Muscle layer of colon (tissue), 2 donors: ENCODE data around the gene LRFN4.

ENCODE experiments used
- H3K27ac ChIP-seq: one replicate; pipeline ENCODE4 v1.7.0; 2013; ENCODE audit warnings: low read depth, mild to moderate bottlenecking, low read length, moderate library complexity
- H3K27me3 ChIP-seq, 2 donors: one replicate each; pipeline ENCODE4 v1.7.0; 2013; ENCODE audit warnings: low read length in 2 of 2, mild to moderate bottlenecking in 2 of 2; ENCODE audit not compliant: insufficient read depth in 2 of 2, control insufficient read depth in 1 of 2
- H3K36me3 ChIP-seq: one replicate; pipeline ENCODE4 v1.7.0; 2013; ENCODE audit warnings: mild to moderate bottlenecking, low read length; ENCODE audit not compliant: insufficient read depth
- H3K4me1 ChIP-seq: one replicate; pipeline ENCODE4 v1.7.0; 2013; ENCODE audit warnings: mild to moderate bottlenecking, low read length; ENCODE audit not compliant: insufficient read depth
- H3K4me3 ChIP-seq, 2 donors: one replicate each; pipeline ENCODE4 v1.7.0; 2013; ENCODE audit warnings: low read length in 2 of 2, low read depth in 1 of 2, mild to moderate bottlenecking in 1 of 2, moderate library complexity in 1 of 2
- H3K9ac ChIP-seq: one replicate; pipeline ENCODE4 v1.7.0; 2013; ENCODE audit warnings: low read length
- H3K9me3 ChIP-seq: one replicate; pipeline ENCODE4 v1.7.0; 2013; ENCODE audit warnings: mild to moderate bottlenecking, low read length
- donor health status: abdominal sarcoma.
- donor health status: Adenocarcinoma of cecum.

The LRFN4 gene

DNA sequence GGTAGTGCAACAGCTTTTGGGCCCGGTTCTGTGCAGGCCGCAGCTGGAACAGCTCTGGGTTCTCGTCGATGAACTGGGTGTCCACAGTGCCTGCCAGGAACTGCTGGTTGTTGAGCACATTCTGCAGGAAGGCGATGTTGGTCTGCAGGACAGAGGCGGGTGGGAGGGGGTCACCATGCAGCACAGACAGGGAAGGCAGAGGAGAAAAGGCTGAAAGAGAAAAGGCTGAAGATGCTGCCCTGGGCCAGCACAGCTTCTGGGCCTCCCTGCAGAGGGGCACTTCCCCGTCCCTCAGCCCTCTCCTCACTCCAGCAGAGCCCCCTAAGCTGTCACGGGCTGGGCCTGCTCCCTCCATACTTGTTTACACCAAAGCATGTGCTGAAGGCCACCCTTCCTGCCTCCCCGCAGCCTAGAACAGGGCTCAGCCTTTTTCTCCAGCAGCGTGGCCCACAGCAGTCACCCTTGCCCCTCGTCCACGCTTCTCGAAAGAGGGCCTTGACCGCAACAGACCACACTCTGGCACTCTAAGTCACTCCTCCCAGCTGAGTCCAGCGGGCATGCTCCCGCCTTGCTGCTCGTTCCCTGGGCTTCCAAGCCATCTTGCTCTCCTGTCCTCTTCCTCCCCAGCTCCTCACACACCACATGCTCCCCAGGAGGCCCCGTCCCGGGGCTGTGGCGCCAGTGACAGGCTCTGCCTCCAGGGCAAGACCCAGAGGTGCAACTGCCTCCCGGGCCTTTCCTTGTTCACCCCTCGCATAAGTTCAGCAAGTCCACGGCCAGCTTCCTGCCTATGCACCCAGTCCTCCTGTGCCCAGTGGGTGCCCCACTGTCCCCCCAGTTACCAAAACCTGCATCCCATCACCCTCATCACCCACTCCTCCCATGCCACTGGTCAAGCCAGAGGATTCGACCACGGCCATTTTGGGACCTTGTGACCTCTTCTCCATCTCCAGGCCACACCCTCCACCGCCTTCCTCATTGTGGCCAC, 3.3 kb upstream of the LRFN4 start:
- Histone ChIP-seq H3K27ac (no peak overlapping the region), H3K9me3 (no peaks in the 10 kb centered on the region), H3K4me1 (peaks cover 7% of the 10 kb centered on the region), H3K9ac (no peak overlapping the region), H3K27me3 (no peaks in the 10 kb centered on the region), H3K36me3 (no peaks in the 10 kb centered on the region), H3K4me3 (no peak overlapping the region)

DNA sequence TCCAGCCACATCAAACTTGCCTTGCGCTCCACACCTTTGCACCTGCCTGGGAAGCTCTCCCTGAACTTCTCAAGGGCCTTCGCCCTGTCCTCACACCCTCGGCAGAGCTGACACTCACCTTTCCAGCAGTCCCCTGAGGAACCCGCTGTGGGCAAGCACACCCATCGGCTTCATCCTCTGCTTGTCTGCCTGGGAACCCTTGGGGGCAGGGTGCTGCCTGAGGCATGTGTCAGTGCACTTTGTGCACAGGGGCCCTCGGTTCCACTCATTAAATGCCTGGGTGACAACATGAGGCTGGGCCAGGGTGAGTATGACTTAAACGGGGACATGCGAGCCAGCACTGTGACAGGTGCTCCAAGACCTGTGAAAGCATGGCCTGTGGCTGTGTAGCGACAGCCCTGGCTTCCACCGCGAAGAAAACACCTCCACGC, 2.6 kb upstream of the LRFN4 start:
- Histone ChIP-seq H3K9ac (no peak overlapping the region), H3K4me1 (peaks cover 7% of the 10 kb centered on the region), H3K27ac (no peak overlapping the region), H3K36me3 (no peaks in the 10 kb centered on the region), H3K9me3 (no peaks in the 10 kb centered on the region), H3K27me3 (no peaks in the 10 kb centered on the region), H3K4me3 (no peak overlapping the region)

- no peak overlapping the region for H3K27ac ChIP-seq
Measured at GRCh38 chr11:66854729-66855211, 2.1 kb upstream of the LRFN4 start.

DNA sequence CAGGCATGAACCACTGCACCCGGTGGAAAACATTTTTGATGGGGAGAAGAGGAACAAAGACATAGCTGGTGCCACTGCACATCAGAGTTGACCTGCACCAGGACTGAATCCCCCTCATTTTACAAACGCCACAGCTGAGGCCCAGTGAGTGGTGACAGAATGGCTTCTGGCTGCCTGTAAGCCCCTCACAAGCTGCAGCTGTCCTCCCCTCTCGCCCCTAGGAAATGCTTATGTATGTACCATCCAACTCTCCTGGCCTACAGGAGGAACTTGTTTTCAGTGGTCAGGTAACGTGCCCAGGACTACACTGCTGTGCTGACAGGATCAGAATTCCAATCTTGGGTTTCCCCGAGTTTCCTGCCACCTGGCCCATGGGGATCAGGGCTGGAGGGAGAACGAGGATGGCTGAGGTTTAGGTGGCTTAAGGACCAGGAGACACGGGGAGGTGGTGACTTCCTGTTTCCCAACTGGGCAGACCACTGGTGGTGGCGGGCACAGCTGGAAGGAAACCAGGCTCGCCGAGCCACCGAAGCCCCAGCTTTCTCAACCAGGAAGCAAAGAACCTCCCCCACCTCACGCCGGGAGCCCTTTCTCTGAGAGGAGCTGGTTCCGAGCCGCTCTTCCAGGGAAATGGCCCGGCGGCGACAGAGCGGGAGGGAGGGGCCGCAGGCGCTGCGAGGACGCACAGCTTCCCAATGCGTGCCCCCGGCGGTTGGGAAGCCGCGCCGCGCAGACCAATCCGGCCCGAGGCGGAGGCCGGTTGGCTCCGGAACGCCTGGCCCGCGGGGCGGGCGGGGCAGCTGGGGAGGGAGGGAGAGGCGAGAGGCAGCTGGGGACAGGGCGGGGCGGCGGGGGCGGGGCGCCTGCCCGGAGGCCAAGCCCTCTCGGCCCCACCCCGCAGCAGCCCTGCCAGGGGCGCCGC, 1.0 kb upstream of the LRFN4 start:
- H3K36me3 ChIP-seq = no peaks in the 10 kb centered on the region
- H3K4me3 ChIP-seq = peak overlapping the region; percentile 50 to 82
- no peaks in the 10 kb centered on the region for H3K27me3 ChIP-seq
- peak overlapping the region; percentile 87 for H3K9ac ChIP-seq
- H3K27ac ChIP-seq = peak overlapping the region; percentile 89
- H3K9me3 ChIP-seq = no peaks in the 10 kb centered on the region
- peaks cover 7% of the 10 kb centered on the region for H3K4me1 ChIP-seq

More at GRCh38 chr11:66854729-66855211, 2.1 kb upstream of the LRFN4 start:
- Histone ChIP-seq H3K9me3 (no peaks in the 10 kb centered on the region), H3K27me3 (no peaks in the 10 kb centered on the region), H3K4me3 (no peak overlapping the region), H3K36me3 (no peaks in the 10 kb centered on the region), H3K4me1 (peaks cover 7% of the 10 kb centered on the region), H3K9ac (no peak overlapping the region)

GRCh38 chr11:66857234-66857926, 516 bp downstream of the LRFN4 start:
- no peak overlapping the region for H3K9ac ChIP-seq
- H3K4me3 ChIP-seq = no peak overlapping the region
- H3K27ac ChIP-seq = no peak overlapping the region
- no peaks in the 10 kb centered on the region for H3K9me3 ChIP-seq
- H3K4me1 ChIP-seq = peaks cover 7% of the 10 kb centered on the region
- H3K27me3 ChIP-seq = no peaks in the 10 kb centered on the region
- no peaks in the 10 kb centered on the region for H3K36me3 ChIP-seq

- H3K9ac ChIP-seq = no peak overlapping the region
- H3K4me3 ChIP-seq = no peak overlapping the region
- no peaks in the 10 kb centered on the region for H3K36me3 ChIP-seq
- no peaks in the 10 kb centered on the region for H3K27me3 ChIP-seq
- H3K27ac ChIP-seq = no peak overlapping the region
- peaks cover 7% of the 10 kb centered on the region for H3K4me1 ChIP-seq
- no peaks in the 10 kb centered on the region for H3K9me3 ChIP-seq
Measured at GRCh38 chr11:66857927-66858185, 992 bp downstream of the LRFN4 start.

- no peak overlapping the region for H3K27ac ChIP-seq
- H3K9me3 ChIP-seq = no peaks in the 10 kb centered on the region
- no peak overlapping the region for H3K9ac ChIP-seq
- no peaks in the 10 kb centered on the region for H3K36me3 ChIP-seq
- no peak overlapping the region for H3K4me3 ChIP-seq
- H3K27me3 ChIP-seq = no peaks in the 10 kb centered on the region
- H3K4me1 ChIP-seq = peaks cover 7% of the 10 kb centered on the region
Measured at GRCh38 chr11:66858186-66858938, 1.5 kb downstream of the LRFN4 start.

DNA sequence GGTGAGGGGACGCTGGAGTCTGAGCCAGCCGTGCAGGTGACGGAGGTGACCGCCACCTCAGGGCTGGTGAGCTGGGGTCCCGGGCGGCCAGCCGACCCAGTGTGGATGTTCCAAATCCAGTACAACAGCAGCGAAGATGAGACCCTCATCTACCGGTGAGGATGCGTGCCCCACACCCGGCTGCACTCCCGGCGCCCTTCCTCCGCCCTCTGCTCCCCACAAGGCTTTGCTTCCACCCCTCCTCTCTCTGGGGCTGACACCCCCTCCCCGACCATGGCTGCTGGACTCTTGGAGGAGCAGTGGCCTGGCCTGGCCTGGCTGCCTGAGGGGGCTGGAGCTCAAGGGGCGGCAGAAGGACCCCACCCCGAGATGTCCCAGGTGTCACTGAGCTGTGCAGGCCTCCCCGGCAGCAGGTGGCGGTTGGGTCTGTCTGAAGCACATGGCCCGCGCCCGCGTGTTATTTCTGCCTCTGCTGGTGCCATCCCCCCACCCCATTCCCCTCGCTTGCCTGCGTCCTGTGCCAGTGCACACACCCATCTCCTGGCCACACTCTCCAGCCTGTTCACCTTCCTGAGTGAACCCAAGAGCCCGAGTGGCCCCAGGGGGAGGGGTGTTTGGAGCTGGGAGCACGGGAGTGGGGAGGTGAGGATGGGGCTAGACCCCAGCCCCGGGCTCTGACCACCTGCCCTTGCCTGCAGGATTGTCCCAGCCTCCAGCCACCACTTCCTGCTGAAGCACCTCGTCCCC, 2.2 kb downstream of the LRFN4 start:
- no peaks in the 10 kb centered on the region for H3K9me3 ChIP-seq
- H3K4me1 ChIP-seq = peaks cover 7% of the 10 kb centered on the region
- H3K4me3 ChIP-seq = no peak overlapping the region
- H3K27ac ChIP-seq = no peak overlapping the region
- no peaks in the 10 kb centered on the region for H3K36me3 ChIP-seq
- no peaks in the 10 kb centered on the region for H3K27me3 ChIP-seq
- no peak overlapping the region for H3K9ac ChIP-seq

DNA sequence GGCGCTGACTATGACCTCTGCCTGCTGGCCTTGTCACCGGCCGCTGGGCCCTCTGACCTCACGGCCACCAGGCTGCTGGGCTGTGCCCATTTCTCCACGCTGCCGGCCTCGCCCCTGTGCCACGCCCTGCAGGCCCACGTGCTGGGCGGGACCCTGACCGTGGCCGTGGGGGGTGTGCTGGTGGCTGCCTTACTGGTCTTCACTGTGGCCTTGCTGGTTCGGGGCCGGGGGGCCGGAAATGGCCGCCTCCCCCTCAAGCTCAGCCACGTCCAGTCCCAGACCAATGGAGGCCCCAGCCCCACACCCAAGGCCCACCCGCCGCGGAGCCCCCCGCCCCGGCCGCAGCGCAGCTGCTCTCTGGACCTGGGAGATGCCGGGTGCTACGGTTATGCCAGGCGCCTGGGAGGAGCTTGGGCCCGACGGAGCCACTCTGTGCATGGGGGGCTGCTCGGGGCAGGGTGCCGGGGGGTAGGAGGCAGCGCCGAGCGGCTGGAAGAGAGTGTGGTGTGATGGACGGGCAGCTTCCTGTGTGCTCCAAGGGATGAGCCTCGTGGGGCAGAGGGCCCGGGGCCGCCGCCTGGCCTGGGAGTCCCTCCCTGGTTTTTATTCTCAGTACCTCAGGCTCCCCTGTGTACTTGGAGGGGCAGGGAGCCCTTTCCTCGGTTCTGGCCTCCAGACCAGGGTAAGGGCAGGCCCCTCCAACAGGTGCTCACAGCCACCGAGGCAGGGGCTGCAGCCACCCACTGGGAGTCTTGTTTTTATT, 3.0 kb downstream of the LRFN4 start:
- no peak overlapping the region for H3K27ac ChIP-seq
- H3K4me3 ChIP-seq = no peak overlapping the region
- no peaks in the 10 kb centered on the region for H3K36me3 ChIP-seq
- peaks cover 7% of the 10 kb centered on the region for H3K4me1 ChIP-seq
- H3K27me3 ChIP-seq = no peaks in the 10 kb centered on the region
- H3K9ac ChIP-seq = no peak overlapping the region
- no peaks in the 10 kb centered on the region for H3K9me3 ChIP-seq

- no peak overlapping the region for H3K27ac ChIP-seq
- no peaks in the 10 kb centered on the region for H3K36me3 ChIP-seq
- H3K9ac ChIP-seq = no peak overlapping the region
Measured at GRCh38 chr11:66860449-66860831, 3.6 kb downstream of the LRFN4 start.

More at GRCh38 chr11:66860449-66860831, 3.6 kb downstream of the LRFN4 start:
- Histone ChIP-seq H3K4me1 (peaks cover 4% of the 10 kb centered on the region), H3K4me3 (no peak overlapping the region), H3K9me3 (no peaks in the 10 kb centered on the region), H3K27me3 (no peaks in the 10 kb centered on the region)
